Endodermal cell (in vitro differentiated cells): Measurements from ENCODE around the gene ST6GAL1. TPM values are rescaled to one million over a fixed set of nuclear protein-coding genes. Genes with fewer than 3 reads are reported as not detected.
A peak's percentile ranks its signal among the peaks of the same experiment; 100 is the strongest.

Experiments
- DNase-seq: peaks from one replicate; pipeline ENCODE4 v3.0.0-alpha.2; 2017
- H3K27ac ChIP-seq: 2 replicates; pipeline ENCODE4 v1.5.1; 2013; ENCODE audit warnings: mild to moderate bottlenecking, low read depth, low read length, moderate library complexity
- H3K27me3 ChIP-seq: 2 replicates; pipeline ENCODE4 v1.6.1; 2013; ENCODE audit warnings: mild to moderate bottlenecking, low read length, moderate library complexity; ENCODE audit not compliant: insufficient read depth, control insufficient read depth, poor library complexity, severe bottlenecking
- H3K36me3 ChIP-seq: 2 replicates; pipeline ENCODE4 v1.7.0; 2013; ENCODE audit warnings: mild to moderate bottlenecking, low read length, moderate library complexity; ENCODE audit not compliant: control insufficient read depth, insufficient read depth
- H3K4me1 ChIP-seq: one replicate; pipeline ENCODE4 v1.7.0; 2013; ENCODE audit warnings: low read length; ENCODE audit not compliant: control insufficient read depth, insufficient read depth
- H3K4me3 ChIP-seq: 2 replicates; pipeline ENCODE4 v1.5.1; 2013; ENCODE audit warnings: mild to moderate bottlenecking, low read length, moderate library complexity
- H3K9ac ChIP-seq: 2 replicates; pipeline ENCODE4 v1.6.1; 2013; ENCODE audit warnings: mild to moderate bottlenecking, low read length, moderate library complexity; ENCODE audit not compliant: poor library complexity, severe bottlenecking; ENCODE audit errors: extremely low read depth
- H3K9me3 ChIP-seq: 2 replicates; pipeline ENCODE4 v1.6.1; 2013; ENCODE audit warnings: mild to moderate bottlenecking, low read length, moderate library complexity; ENCODE audit not compliant: control insufficient read depth
- H3K27ac Mint-ChIP-seq: 2 replicates; pipeline ENCODE4 v1.8.0; 2020; ENCODE audit warnings: mixed read lengths
- H3K27me3 Mint-ChIP-seq: 2 replicates; pipeline ENCODE4 v1.8.0; 2021; ENCODE audit warnings: mild to moderate bottlenecking, mixed read lengths; ENCODE audit not compliant: insufficient read depth
- H3K36me3 Mint-ChIP-seq: 2 replicates; pipeline ENCODE4 v1.8.0; 2020; ENCODE audit warnings: low read depth, mixed read lengths
- H3K4me1 Mint-ChIP-seq: 2 replicates; pipeline ENCODE4 v1.8.0; 2020; ENCODE audit warnings: mixed read lengths
- H3K4me3 Mint-ChIP-seq: 2 replicates; pipeline ENCODE4 v1.8.0; 2020; ENCODE audit warnings: mild to moderate bottlenecking, moderate library complexity, mixed read lengths
- H3K9me3 Mint-ChIP-seq: 2 replicates; pipeline ENCODE4 v1.8.0; 2020; ENCODE audit warnings: mild to moderate bottlenecking, mixed read lengths
- CTCF ChIP-seq: fragments of 200-600 bp; sonication (generic); conservative IDR thresholded peaks from 2 replicates; pipeline ENCODE4 v1.5.0; 2021; ENCODE audit warnings: antibody characterized with exemption, mild to moderate bottlenecking
- WGBS, 2 experiments: methylation state at CpG; one replicate each; pipeline versions ENCODE4 v1.1.5 to v1.1.7; 2013; ENCODE audit warnings: missing lambda C conversion rate in 2 of 2, mixed read lengths in 1 of 2; ENCODE audit not compliant: insufficient coverage in 1 of 2, insufficient read length in 1 of 2; 5-methylcytosine and 5-hydroxymethylcytosine counted together
- total RNA-seq, 2 donors: library from RNA; stranded (reverse); fragmentation: NEBNext Ultra II Directional in 1 of 2; extraction: Animal tissue kit (Norgen Biotek cat#: 25700) in 1 of 2; gene quantifications; 2 replicates in 1 of 2; 3 replicates in 1 of 2; pipeline ENCODE4 v1.2.1, GENCODE V29; 2021

ST6GAL1 gene
- total RNA-seq, 2 donors from 2014 or later: 79.3 to 82.4 TPM

GRCh38 chr3:187024536-187025226 is 94.4 kb downstream of the ST6GAL1 start:
- 76 to 86% methylated on average over 4 to 10 of the region's 10 CpGs for WGBS, 2 experiments
- no peaks in the 10 kb centered on the region for H3K9me3 Mint-ChIP-seq
- H3K4me3 Mint-ChIP-seq: no peak overlapping the region
- H3K9me3 ChIP-seq: no peaks in the 10 kb centered on the region
- H3K4me1 ChIP-seq: peaks cover 21% of the 10 kb centered on the region
- no peak overlapping the region for H3K9ac ChIP-seq
- no peak for DNase-seq
- H3K4me3 ChIP-seq: no peak overlapping the region
- H3K27me3 ChIP-seq: no peaks in the 10 kb centered on the region
- peaks cover 57% of the 10 kb centered on the region for H3K4me1 Mint-ChIP-seq
- no peak for TF ChIP-seq CTCF
- H3K27me3 Mint-ChIP-seq: no peaks in the 10 kb centered on the region
- peaks cover 6% of the 10 kb centered on the region for H3K36me3 ChIP-seq
- H3K36me3 Mint-ChIP-seq: peaks cover 17% of the 10 kb centered on the region
- peak overlapping the region; percentile 60 for H3K27ac Mint-ChIP-seq
- H3K27ac ChIP-seq: no peak overlapping the region

GRCh38 chr3:187025254-187025655 is 94.9 kb downstream of the ST6GAL1 start:
- WGBS, 2 experiments: 92 to 100% methylated on average over 3 to 6 of the region's 6 CpGs
- H3K27me3 Mint-ChIP-seq: no peaks in the 10 kb centered on the region
- H3K4me1 ChIP-seq: peaks cover 21% of the 10 kb centered on the region
- peaks cover 58% of the 10 kb centered on the region for H3K4me1 Mint-ChIP-seq
- no peak overlapping the region for H3K4me3 ChIP-seq
- TF ChIP-seq CTCF: no peak
- no peaks in the 10 kb centered on the region for H3K9me3 Mint-ChIP-seq
- no peak overlapping the region for H3K9ac ChIP-seq
- H3K36me3 ChIP-seq: peaks cover 6% of the 10 kb centered on the region
- DNase-seq: peak; percentile 43
- H3K27ac ChIP-seq: no peak overlapping the region
- no peak overlapping the region for H3K4me3 Mint-ChIP-seq
- no peaks in the 10 kb centered on the region for H3K27me3 ChIP-seq
- peaks cover 22% of the 10 kb centered on the region for H3K36me3 Mint-ChIP-seq
- H3K9me3 ChIP-seq: no peaks in the 10 kb centered on the region
- peak overlapping the region; percentile 59 for H3K27ac Mint-ChIP-seq

- no peaks in the 10 kb centered on the region for H3K9me3 ChIP-seq
- Mint-ChIP-seq H3K4me1 (peaks cover 55% of the 10 kb centered on the region), H3K27ac (peak overlapping the region; percentile 59), H3K27me3 (no peaks in the 10 kb centered on the region), H3K4me3 (no peak overlapping the region), H3K9me3 (no peaks in the 10 kb centered on the region), H3K36me3 (peaks cover 22% of the 10 kb centered on the region)
- H3K4me1 ChIP-seq: peaks cover 21% of the 10 kb centered on the region
- 86 to 96% methylated on average over 7 to 9 of the region's 9 CpGs for WGBS, 2 experiments
- H3K9ac ChIP-seq: no peak overlapping the region
- H3K36me3 ChIP-seq: peaks cover 6% of the 10 kb centered on the region
- H3K27ac ChIP-seq: peak overlapping the region; percentile 26
- no peaks in the 10 kb centered on the region for H3K27me3 ChIP-seq
- TF ChIP-seq CTCF: no peak
- DNase-seq: peak; percentile 61
- no peak overlapping the region for H3K4me3 ChIP-seq
Observed at GRCh38 chr3:187025656-187026316, 95.5 kb downstream of the ST6GAL1 start.
